ENCODE measurements around the gene HAAO.
"Not testable (repeated sequence)": the region's sequence is repeated elsewhere in the genome, so short reads cannot be mapped to it uniquely, and the experiment has no call there.

Gene HAAO

GRCh38 chr2:42835577-42836371 lies 43.4 kb upstream of the HAAO start:
- ChIA-PET POLR2A (no interaction called here), CTCF (no interaction called here)
- DNase-seq (ENCODE audit: extremely low spot score): no peak
- TF ChIP-seq FOXA1 (IDR thresholded peaks at IDR 0.05) (no peak), ARNT (IDR thresholded peaks at IDR 0.05) (no peak), ZNF384 (IDR thresholded peaks at IDR 0.05) (no peak), NFRKB (IDR thresholded peaks at IDR 0.05) (no peak), LEF1 (IDR thresholded peaks at IDR 0.05; ENCODE audit: borderline replicate concordance) (no peak)

GRCh38 chr2:42834161-42834560 lies 41.8 kb upstream of the HAAO start:
- DNase-seq (ENCODE audit: extremely low spot score): no peak
- CTCF ChIA-PET: no interaction called here
- POLR2A ChIA-PET: no interaction called here
- no peak for TF ChIP-seq HDGF (IDR thresholded peaks at IDR 0.05; ENCODE audit: borderline replicate concordance)
- no peak for TF ChIP-seq SUZ12 (IDR thresholded peaks at IDR 0.05)
- no peak for TF ChIP-seq BHLHE40 (IDR thresholded peaks at IDR 0.05; ENCODE audit: borderline replicate concordance)
- TF ChIP-seq FOXA1 (IDR thresholded peaks at IDR 0.05): no peak
- no peak for TF ChIP-seq CTBP1 (IDR thresholded peaks at IDR 0.05; ENCODE audit: borderline replicate concordance)
- no peak for TF ChIP-seq FOXM1 (IDR thresholded peaks at IDR 0.05; ENCODE audit: borderline replicate concordance)
- TF ChIP-seq ZNF384 (IDR thresholded peaks at IDR 0.05): no peak
- TF ChIP-seq PKNOX1 (IDR thresholded peaks at IDR 0.05): no peak
- TF ChIP-seq TARDBP (IDR thresholded peaks at IDR 0.05): no peak
- no peak for TF ChIP-seq SP1 (IDR thresholded peaks at IDR 0.05)
- no peak for TF ChIP-seq FOXK2 (IDR thresholded peaks at IDR 0.05)
- TF ChIP-seq LEF1 (IDR thresholded peaks at IDR 0.05; ENCODE audit: borderline replicate concordance): no peak
- TF ChIP-seq L3MBTL2 (conservative IDR thresholded peaks at IDR 0.05): no peak
- TF ChIP-seq NFRKB (IDR thresholded peaks at IDR 0.05): no peak
- TF ChIP-seq ARNT (IDR thresholded peaks at IDR 0.05): no peak
- TF ChIP-seq ELF4 (IDR thresholded peaks at IDR 0.05): no peak

GRCh38 chr2:42832289-42832634 lies 39.9 kb upstream of the HAAO start:
- ChIA-PET CTCF (no interaction called here), POLR2A (no interaction called here)
- TF ChIP-seq SP1 (IDR thresholded peaks at IDR 0.05): no peak
- no peak for TF ChIP-seq BHLHE40 (IDR thresholded peaks at IDR 0.05; ENCODE audit: borderline replicate concordance)
- no peak for TF ChIP-seq FOXK2 (IDR thresholded peaks at IDR 0.05)
- no peak for TF ChIP-seq ELF4 (IDR thresholded peaks at IDR 0.05)
- no peak for TF ChIP-seq LEF1 (IDR thresholded peaks at IDR 0.05; ENCODE audit: borderline replicate concordance)
- no peak for TF ChIP-seq ARNT (IDR thresholded peaks at IDR 0.05)
- no peak for TF ChIP-seq HDGF (IDR thresholded peaks at IDR 0.05; ENCODE audit: borderline replicate concordance)
- no peak for TF ChIP-seq L3MBTL2 (conservative IDR thresholded peaks at IDR 0.05)
- no peak for TF ChIP-seq TARDBP (IDR thresholded peaks at IDR 0.05)
- TF ChIP-seq PKNOX1 (IDR thresholded peaks at IDR 0.05): no peak
- TF ChIP-seq FOXA1 (IDR thresholded peaks at IDR 0.05): no peak
- TF ChIP-seq FOXM1 (IDR thresholded peaks at IDR 0.05; ENCODE audit: borderline replicate concordance): no peak
- no peak for DNase-seq (ENCODE audit: extremely low spot score)

GRCh38 chr2:42831575-42832288 lies 39.3 kb upstream of the HAAO start:
- CTCF ChIA-PET: interaction anchor here (0.7 kb wide), 1 partner anchor 391 kb away, joined by 3 read pairs; no protein-coding TSS in a partner anchor
- DNase-seq (ENCODE audit: extremely low spot score): not testable (repeated sequence)

GRCh38 chr2:42830922-42831574 lies 38.7 kb upstream of the HAAO start:
- TF ChIP-seq L3MBTL2 (conservative IDR thresholded peaks at IDR 0.05) (no peak), ARNT (IDR thresholded peaks at IDR 0.05) (no peak), HDGF (IDR thresholded peaks at IDR 0.05; ENCODE audit: borderline replicate concordance) (no peak), LEF1 (IDR thresholded peaks at IDR 0.05; ENCODE audit: borderline replicate concordance) (no peak), ZNF384 (IDR thresholded peaks at IDR 0.05) (peak; percentile 35; the same call in 1 of the 2 replicates), FOXM1 (IDR thresholded peaks at IDR 0.05; ENCODE audit: borderline replicate concordance) (no peak), ELF4 (IDR thresholded peaks at IDR 0.05) (no peak)
- ChIA-PET POLR2A (no interaction called here), CTCF (interaction anchor here (0.7 kb wide), 1 partner anchor 391 kb away, joined by 3 read pairs; no protein-coding TSS in a partner anchor)
- no peak for DNase-seq (ENCODE audit: extremely low spot score)

More at GRCh38 chr2:42831575-42832288, 39.3 kb upstream of the HAAO start:
- POLR2A ChIA-PET: not testable (repeated sequence)

- TF ChIP-seq ZNF384 (IDR thresholded peaks at IDR 0.05) (no peak), FOXK2 (IDR thresholded peaks at IDR 0.05) (no peak)
- DNase-seq (ENCODE audit: extremely low spot score): no peak
- POLR2A ChIA-PET: no interaction called here
- CTCF ChIA-PET: interaction anchor here (0.6 to 0.7 kb wide), 3 partner anchors 9 to 774 kb away, joined by 3 to 4 read pairs (median 3); no protein-coding TSS in a partner anchor
These were observed 37.5 kb upstream of the HAAO start for GRCh38 chr2:42829671-42830440.
